Ishikawa (cell line): ENCODE measurements around the gene SCCPDH.

Experiments used
- CREB1 ChIP-seq: IDR thresholded peaks from 2 replicates; pipeline ENCODE4 v1.6.1; 2012; ENCODE audit warnings: low read depth
- EP300 ChIP-seq: IDR thresholded peaks from 2 replicates; pipeline ENCODE4 v1.6.1; 2012; ENCODE audit warnings: borderline replicate concordance
- FOXM1 ChIP-seq: IDR thresholded peaks from 2 replicates; pipeline ENCODE4 v1.6.1; 2012; ENCODE audit warnings: low read depth, borderline replicate concordance
- MAX ChIP-seq: IDR thresholded peaks from 2 replicates; pipeline ENCODE4 v1.6.1; 2012
- REST ChIP-seq: IDR thresholded peaks from 2 replicates; pipeline ENCODE4 v1.6.1; 2012; ENCODE audit warnings: low read depth, mild to moderate bottlenecking
- TAF1 ChIP-seq: IDR thresholded peaks from 2 replicates; pipeline ENCODE4 v1.6.1; 2012; ENCODE audit warnings: low read depth, mild to moderate bottlenecking
- USF1 ChIP-seq: IDR thresholded peaks from 2 replicates; pipeline ENCODE4 v1.6.1; 2012
- YY1 ChIP-seq: IDR thresholded peaks from 2 replicates; pipeline ENCODE4 v1.6.1; 2012; ENCODE audit warnings: low read depth

- no peak for TF ChIP-seq MAX
- no peak for TF ChIP-seq EP300
- no peak for TF ChIP-seq CREB1
- TF ChIP-seq USF1, result no peak
- TF ChIP-seq TAF1, result no peak
- no peak for TF ChIP-seq REST
- no peak for TF ChIP-seq YY1
- no peak for TF ChIP-seq FOXM1
Observed at GRCh38 chr1:246726255-246726679, 2.1 kb downstream of the SCCPDH start.
